ENCODE measurements around the gene CCDC201.
"Not testable (repeated sequence)": the region's sequence is repeated elsewhere in the genome, so short reads cannot be mapped to it uniquely, and the experiment has no call there.

The CCDC201 gene

DNA sequence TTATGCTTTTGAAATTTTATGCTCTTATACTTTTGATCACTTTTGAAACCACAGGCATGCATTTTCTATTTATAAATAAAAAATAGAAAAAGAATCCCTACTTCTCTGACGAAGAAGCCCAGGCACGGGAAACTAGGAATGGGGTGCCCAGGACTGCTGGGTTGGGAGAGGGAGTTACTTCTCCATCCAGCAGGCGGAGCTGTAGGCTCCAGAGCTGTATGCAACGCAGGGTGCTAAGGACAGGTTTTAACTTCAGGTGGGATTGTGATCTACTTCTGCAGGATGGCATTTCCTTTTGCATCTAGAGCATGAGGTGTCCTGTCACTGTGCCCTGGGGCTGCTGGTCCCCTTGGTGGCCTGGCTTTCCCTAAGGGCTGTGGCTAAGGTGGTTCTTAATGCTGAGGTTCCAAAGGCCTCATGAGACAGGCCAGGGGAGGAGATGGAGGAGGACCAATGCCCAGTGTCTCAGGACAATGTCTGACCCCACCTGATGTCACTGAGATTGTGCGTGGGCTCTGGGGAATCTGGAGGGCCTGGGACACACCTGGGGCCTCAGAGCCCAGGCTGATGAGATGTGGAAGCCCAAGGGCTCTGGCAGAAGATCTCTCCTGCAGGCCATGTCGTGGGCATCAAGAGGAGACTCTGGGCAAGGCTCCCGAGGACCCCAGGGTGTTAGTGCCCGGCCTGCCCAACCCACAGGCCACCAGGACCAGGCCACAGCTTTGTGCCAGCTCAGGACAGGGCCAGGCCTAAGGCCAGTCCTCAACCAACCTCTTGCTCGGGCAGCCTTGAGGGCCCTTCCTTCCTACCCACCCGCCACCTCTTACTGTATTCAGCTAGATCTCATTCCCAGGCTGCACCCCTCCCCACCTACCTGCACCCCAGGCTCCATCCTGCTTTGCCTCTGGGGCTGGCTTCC lies 507 bp downstream of the CCDC201 start:
- no peak for DNase-seq

DNA sequence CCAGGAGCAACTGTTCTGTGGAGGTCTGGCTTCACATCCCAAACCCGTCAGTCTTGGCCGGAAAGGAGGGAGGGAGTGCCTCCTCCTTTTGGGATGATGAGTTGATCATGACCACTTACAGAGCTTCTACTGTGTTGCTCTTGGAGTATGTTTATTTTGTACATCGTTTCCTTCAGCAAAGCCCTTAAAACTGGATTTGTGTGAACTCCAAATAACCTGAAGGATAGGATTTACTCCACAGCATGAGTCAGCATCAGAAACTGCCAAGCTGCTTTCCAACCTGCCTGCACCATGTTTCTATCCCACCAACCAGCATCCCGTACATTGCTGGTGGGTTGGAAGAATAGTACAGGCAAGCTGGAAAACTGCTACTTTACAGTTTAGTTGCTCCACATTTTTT lies 3.5 kb downstream of the CCDC201 start:
- DNase-seq, result no peak

DNA sequence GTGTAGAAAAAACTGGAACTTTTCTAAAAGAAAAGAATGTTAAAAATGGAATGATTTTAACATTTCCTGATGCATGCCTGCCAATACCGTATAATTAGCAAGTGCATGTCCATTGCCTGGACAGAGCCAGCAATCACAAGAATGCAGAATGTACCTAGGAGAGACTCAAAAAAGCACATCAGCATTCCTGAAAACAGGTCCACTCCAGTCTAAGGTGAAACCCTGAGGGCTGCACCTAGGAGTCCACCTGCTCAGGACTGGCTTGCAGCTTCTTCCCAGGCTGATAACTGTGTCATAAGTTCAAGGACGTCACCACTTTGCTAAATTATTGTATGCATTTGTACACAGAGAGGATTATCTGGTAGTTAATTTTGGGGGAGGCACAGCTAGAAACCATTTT lies 5.4 kb downstream of the CCDC201 start:
- no peak for DNase-seq

DNA sequence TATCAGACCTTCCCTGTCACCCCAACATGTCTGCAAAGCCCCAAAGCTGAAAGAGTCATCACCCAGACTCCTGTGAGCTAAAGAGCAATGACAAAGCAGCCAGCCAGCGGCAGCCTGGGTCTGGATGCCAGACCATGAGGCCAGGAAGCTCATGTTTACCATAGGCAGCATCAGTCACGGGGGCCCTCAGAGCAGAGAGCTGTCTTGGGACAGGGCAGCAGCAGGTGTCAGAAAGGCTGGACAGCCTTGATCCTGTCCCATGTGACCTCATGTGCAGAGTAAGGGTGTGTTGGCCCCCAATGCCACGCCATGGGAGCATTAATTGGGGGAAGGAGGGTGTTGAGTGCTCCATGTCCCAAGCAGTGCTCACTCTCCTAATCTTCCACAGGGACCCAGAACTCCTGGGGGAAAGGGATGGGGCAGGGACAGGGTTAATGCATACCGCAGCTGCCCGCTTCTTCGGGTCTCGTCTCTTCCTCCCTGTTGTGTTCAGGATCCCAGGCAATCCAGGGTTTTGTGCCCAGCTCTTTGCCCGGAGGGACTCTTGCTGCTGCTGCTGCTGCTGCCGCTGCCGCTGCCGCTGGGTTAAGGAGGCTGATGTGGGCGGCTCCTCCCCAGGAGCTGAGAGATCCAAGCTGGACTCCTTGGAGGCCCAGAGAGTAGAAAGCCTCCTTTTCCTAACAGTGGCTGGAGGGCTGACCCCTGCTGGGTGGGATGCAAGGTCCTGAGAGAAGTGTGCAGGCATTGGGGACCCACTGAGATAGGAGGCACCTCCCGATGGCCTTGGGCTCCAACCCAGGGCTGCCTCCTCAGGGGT lies 7.1 kb downstream of the CCDC201 start:
- DNase-seq, result no peak

DNA sequence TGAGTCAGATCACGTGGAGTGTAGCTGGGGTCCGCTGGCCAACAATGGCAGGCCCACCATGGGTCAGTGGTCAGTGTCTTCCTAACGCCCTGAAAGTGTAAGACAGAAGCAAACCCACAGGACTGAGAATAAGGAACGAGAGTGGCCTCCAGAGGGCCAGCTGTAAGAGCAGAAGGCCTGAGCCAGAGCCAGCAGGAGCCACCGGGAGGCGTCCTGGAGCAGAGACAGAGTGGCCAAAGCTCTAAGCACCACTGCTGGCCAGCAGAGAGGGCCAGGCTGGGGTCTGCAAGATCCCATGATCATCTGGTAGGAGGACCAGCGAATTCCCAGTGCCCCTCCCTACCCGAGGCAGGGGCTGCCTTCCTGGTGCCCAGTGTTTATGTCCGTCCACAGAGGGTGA lies 9.2 kb downstream of the CCDC201 start:
- no peak for DNase-seq

DNA sequence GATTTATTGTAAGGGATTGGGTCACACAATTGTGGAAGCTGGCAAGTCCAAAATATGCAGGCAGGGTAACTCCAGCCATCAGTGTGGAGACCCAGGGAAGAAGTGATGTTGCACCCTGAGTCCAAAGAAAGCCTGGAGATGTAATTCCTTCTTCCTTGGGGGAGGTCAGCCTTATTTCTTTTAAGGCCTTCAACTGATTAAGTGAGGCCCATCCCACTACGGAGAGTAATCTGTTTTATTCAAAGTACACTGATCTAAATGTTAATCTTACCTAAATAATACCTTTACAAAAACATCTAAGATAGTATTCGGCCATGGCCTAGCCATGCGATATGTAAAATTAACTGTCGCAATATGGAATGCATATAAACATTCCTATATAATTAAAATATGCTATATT lies 16.0 kb downstream of the CCDC201 start:
- DNase-seq, result not testable (repeated sequence)

DNA sequence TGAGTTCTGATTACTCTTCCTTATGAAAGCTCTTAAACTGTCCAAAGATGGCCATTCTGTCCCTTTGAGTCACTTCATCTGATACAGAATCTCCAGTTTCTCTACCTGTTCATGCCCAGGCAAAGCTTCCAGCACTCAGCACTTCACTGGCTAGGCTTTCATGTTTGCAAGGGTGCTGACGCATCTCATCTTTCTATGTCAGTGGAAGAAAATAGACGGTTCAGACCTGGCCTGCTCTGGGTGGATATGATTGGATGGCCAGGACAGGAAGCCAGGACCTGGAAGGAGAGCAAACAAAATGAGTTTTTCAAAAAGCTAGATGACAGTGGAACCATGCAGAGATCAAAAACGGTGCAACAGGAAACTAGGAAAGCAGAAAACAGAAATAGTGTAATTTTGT lies 17.2 kb downstream of the CCDC201 start:
- DNase-seq, result not testable (repeated sequence)

DNA sequence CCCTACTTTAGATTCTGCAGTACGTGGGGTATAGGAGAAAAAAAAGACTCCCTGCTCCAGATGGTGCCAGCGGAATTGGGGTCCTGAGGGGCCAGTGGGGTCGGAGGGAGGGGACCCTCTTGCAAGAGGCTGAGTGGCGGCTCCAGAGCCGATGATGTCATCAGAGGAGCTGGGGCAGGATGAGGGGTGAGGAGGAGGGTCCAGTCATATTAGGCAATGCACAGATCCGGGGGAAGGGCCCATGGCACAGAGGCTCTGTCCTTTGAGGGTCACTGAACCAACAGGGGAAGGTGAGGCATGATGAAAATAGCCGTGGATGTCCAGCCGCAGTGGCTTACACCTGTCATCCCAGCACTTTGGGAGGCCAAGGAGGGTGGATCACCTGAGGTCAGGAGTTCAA lies 19.4 kb downstream of the CCDC201 start:
- DNase-seq, result not testable (repeated sequence)

DNA sequence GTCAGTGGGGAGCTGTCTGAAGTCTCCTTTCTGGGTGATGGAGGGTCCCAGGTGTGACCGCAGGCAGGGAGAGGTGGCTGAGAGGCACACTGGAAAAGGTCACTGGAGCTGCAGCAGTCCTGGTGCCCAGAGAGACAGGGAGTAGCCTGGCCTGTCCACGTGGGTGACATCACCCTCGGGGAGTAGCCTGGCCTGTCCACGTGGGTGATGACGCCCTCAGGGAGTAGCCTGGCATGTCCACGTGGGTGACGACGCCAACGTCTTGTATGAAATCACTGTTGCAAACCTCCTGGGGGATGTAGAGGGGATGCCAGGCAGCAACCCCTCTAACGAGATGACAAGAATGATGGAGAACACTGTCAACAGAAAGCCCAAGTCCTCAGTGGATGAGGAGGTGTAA lies 19.9 kb downstream of the CCDC201 start:
- not testable (repeated sequence) for DNase-seq

DNA sequence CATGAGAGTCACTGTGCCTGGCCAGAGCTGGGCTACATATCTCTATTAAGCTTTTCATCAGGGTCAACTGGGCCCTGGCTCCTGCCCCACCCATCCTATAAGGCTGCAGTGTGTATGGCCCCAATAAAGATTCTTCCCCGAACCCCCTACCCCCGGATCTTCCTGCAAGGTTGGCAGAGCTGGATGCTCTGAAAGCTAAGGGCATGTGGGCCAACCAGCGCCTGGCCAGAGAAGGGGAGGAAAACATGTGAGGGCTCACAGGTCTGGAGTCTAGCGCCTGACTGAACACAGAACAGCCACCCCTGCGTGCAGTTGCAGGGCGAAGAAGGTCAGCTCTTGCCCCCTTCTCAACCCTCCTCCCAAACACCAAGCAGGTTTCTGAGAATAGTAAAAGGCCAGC lies 24.1 kb downstream of the CCDC201 start:
- not testable (repeated sequence) for DNase-seq

DNA sequence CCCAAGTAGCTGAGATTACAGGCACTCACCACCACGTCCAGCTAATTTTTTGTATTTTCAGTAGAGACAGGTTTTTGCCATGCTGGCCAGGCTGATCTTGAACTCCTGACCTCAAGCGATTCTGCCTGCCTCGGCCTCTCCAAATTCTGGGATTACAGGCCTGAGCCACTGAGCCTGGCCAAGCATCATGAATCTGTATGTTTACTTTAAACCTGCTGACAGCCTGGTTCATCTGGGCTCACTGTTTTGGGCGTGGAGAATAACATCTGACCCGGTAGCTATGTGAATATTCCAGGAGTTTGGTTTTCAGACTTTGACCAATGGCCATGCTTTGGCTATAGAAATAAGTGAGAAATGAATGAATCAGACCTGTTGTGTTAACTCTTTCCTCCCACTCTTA lies 26.3 kb downstream of the CCDC201 start:
- not testable (repeated sequence) for DNase-seq

DNA sequence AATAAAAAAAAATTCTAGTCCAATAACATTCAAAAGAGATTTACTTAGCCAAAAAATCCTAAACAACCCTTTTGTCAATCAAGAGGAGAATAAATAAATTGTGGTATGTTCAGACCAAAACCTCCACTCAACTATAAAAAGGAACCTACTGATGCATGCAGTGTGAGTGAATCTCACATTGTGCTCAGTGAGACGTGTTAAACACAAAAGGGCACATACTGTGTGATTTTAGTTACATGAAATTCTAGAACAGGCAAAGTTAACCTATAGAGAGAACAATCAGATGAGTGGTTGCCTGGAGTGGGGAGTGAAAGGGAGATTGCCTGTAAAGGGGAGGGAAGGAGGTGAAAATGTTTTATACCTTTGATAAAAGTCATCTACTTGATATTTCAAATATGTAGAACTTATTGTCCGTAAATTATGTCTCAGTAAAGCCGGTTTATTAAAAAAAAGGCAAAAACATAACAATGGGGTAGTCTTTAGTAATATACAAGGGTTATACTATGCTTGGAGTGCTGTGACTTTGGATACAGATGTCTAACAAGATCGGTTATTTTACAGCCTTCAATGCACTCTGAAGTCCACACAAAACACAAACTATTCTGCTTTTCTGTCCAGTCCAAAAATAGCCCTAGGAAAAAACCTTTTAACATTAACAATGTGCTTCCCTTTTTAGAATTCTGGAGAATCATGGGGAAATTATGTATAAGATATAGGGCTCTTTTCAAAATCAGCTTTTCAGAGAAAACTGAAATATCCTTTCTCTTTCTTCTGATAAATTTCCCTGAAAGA lies 30.8 kb downstream of the CCDC201 start:
- not testable (repeated sequence) for DNase-seq

DNA sequence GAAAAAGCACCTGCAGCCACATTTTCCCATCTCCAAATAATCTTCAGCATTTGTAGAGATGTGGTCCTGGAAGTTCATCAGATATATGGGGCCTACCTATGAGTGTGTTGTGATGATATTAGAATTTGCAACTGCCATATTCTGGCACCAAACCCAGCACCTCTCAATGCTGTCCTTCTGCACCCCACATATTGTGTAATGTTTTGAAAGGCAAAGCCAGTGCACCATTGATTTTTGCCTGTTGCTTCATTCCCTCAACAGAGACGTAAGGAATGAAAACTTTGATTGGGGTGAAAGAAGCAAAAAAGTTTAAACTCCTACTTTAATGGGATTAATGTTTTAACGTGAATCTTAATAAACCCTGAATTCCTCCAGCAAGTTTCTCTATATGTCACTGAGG lies 34.0 kb downstream of the CCDC201 start:
- not testable (repeated sequence) for DNase-seq

DNA sequence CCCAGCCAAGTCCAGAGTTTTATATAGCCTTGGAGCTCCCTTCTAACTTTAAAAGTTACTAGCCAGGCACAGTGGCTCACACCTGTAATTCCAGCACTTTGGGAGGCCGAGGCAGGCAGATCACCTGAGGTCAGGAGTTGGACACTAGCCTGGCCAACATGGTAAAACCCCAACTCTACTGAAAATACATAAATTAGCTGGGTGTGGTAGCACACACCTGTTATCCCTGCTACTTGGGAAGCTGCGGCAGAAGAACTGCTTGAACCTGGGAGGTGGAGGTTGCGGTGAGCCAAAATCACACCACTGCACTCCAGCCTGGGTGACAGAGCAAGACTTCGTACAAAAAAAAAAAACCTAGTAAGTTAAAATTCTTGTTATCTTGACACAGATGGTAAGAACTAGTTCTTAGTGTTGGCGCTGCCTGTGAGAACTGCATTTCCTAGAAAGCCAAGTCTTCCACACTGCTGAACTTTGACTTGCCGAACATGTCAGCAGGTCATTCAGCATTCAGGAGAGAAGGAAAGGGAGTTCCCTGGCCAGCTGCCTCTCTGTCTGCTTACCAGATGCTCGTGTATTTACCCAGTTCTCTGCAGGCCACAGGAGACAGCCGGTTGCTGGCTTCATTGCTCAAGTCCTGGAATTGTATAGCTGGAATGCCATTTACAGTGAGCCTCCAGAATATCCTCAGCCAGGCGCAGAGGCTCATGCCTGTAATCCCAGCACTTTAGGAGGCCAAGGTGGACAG lies 40.3 kb downstream of the CCDC201 start:
- DNase-seq, result not testable (repeated sequence)

DNA sequence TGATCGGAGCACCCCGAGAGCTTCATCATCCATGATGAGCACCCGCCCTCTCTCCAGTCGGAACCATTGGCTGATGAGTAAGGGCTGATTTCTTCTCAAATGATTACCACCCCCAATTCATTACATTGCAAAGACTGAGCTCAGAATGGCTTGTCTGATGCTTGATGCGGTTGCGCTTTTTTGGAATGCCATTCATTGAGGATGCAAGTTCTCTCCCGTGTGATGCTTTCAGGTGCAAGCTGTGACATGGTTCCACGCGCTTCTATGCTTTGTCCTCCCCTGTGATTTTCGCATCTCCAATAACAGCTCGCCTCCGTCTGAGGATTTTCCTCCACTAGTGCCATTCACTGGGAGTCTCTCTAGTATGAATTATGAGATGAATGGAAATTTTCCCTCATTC lies 43.0 kb downstream of the CCDC201 start:
- DNase-seq, result not testable (repeated sequence)

DNA sequence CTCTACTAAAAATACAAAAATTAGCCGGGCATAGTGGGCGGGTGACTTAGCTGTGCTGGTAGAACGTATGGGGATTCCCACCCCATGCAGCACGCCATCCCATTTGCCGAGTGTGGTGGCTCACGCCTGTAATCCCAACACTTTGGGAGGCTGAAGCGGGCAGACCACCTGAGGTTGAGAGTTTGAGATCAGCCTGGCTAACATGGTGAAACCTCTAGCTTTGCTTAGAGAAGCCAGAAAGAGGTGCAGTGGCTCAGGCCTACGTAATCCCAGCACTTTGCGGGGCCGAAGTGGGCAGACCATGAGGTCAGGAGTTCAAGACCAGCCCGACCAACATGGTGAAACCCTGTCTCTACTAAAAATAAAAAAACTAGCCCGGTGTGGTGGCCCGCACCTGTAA lies 45.2 kb downstream of the CCDC201 start:
- DNase-seq, result not testable (repeated sequence)

DNA sequence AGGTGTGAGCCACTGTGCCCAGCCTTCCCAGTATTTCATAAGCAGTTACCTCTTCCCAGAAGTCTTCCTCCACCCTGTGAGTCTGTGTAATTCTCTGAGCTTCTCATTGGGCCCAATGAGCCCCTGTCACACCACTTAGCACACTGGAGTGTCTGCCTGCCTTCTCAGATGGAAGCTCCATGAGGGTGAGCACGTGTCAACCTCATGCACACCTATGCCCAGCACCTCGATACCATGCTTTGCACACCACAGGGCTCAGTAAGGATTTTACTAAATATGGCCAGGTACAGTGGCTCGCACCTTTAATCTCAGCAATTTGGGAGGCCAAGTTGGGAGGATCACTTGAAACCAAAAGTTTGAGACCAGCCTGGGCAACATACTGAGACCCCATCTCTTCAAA lies 46.3 kb downstream of the CCDC201 start:
- DNase-seq, result not testable (repeated sequence)

DNA sequence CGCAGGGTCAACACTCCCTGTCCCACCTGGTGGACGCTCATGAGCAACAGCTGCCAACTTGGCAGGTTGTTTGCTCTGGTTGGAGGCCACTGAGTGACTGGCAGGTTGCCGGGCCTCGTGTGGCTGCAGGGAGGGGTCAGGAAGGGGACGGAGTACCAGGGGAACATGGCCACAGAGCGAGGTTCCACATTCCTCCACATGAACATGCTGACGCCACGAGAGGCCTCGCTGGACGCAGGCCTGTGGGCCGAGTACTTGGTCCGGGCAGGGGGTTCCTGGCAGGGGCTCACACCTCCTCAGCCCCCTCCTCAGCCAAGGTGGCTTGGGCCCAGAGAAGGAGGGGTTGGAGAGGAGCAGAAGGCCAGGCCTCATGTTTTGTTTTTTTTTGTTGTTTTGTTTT lies 54.1 kb downstream of the CCDC201 start:
- DNase-seq, result not testable (repeated sequence)

DNA sequence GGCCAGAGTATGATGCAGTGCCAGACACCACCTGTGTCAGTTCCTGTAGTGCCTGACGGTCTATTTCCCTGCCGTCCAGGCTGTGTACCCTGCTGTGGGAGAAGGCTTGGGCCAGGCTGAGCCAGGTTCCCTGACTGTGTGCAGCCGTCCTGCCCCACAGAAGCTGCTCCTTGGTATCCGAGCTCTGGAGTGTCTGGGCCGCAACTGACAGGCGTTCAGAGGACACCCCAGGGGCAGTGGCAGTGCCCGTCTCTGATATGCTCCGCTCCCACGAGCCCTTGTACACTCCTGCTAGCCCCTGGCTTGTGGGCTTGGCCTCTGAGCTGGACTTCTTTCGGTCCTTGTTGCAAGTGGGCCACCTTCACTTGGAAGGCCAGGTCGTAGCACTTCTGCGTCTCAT lies 55.0 kb downstream of the CCDC201 start:
- DNase-seq, result not testable (repeated sequence)

DNA sequence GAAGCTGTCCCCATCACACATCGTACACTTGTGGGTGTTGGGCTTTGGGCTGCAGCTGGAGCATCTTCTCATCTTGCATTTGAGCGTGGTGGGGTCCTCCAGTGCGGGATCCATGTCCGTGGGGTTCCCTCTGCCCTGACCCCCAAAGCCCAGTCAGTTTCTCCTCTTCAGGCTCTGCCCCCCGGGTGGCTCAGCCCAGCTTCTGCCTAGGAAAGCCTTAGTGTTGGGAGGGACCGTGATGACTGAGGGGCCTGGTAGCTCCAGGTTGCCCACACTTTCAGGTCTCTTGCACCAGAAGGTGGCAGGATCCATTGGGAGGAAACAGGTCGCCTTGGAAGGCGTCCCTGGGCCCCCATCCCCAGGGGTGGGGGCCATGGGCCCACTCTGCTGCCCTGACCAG lies 55.9 kb downstream of the CCDC201 start:
- DNase-seq, result not testable (repeated sequence)

DNA sequence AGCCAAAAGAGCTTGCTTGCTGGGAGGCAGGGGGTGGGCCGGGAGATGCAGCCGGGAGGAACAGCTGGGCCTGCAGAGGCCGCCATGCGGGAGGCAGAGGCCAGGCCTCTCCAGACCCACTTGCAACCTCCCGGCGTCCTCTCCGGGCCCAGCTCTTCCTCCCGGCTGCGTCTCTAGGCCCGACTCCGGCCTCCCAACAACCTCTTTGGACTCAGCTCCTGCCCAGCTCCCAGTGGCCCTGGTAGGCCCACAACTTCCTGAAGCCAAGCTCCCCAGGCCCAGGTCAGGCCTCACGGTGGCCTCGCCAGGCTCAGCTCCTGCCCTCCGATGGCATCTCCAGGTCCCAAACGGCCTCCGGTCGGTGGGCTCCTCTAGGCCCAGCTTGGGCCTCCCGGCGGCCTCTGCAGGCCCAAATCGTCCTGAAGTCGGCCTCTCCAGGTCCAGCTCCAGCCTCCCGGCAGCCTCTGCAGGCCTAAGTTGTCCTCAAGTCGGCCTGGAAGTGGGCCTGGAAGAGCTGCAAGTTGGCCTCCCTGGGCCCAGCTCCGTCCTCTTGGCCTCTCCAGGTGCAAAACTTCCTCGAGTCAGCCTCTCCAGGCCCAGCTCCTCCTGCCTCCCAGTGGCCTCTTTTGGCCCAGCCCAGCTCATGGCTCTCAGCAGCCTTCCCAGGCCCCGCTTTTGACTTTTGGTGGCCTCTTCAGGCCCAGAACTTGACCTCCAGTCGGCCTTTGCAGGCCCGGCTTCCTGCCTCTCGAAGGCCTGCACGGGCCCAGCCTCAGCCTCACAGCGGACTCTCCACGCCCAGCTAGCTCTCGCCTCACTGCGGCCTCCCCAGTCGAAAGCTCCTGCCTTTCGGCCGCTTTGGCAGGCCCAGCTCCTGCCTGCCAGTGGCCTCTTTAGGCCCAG lies 58.4 kb downstream of the CCDC201 start:
- DNase-seq, result not testable (repeated sequence)

Measured in activated effector memory CD4-positive, alpha-beta T cell treated with anti-CD3 and anti-CD28 coated beads, Interleukin-2, amount 50 U/mL, for 16 hours (primary cell).